ENCODE results near the gene RORB.

The RORB gene

GRCh38 chr9:74570879-74571512 lies 73.9 kb downstream of the RORB start:
- Histone ChIP-seq H3K9me3 (no peaks in the 10 kb centered on the region), H3K27ac (no peak overlapping the region), H3K27me3 (no peaks in the 10 kb centered on the region), H3K4me1 (no peaks in the 10 kb centered on the region), H3K36me3 (no peaks in the 10 kb centered on the region), H3K4me3 (no peak overlapping the region)
- TF ChIP-seq, protein P1, sequence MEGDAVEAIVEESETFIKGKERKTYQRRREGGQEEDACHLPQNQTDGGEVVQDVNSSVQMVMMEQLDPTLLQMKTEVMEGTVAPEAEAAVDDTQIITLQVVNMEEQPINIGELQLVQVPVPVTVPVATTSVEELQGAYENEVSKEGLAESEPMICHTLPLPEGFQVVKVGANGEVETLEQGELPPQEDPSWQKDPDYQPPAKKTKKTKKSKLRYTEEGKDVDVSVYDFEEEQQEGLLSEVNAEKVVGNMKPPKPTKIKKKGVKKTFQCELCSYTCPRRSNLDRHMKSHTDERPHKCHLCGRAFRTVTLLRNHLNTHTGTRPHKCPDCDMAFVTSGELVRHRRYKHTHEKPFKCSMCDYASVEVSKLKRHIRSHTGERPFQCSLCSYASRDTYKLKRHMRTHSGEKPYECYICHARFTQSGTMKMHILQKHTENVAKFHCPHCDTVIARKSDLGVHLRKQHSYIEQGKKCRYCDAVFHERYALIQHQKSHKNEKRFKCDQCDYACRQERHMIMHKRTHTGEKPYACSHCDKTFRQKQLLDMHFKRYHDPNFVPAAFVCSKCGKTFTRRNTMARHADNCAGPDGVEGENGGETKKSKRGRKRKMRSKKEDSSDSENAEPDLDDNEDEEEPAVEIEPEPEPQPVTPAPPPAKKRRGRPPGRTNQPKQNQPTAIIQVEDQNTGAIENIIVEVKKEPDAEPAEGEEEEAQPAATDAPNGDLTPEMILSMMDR (IDR thresholded peaks at IDR 0.05) = peak; percentile 49 to 50
- intact Hi-C loops (cut with DNase I; ENCODE audit: low total_unique reads) = no loop called here
- no peak for DNase-seq

DNA sequence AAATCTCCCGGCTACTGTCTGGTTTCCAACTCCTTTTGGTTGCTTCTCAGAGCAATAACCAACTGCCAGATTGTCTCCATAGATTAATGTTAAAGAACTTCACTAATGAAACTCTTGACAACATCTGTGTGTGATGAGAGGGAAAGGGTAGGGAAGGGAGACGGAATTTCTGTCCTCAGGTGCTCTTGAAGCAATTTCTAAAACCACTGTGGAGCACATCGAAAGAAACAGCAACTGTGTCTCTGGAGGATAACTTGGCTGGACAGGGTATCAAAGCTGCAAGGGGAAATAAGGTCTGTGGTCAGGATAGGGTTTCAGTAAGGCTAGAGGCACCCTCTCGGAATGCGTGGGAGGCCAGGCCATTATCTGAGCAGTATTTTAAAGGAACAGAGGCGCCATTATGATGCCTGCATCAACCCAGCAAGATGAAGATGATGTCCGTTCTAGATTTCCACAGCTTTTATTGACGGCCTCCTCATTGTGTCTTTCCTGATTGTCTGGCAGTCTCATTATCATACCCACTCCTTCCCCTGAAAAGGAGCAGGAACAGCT lies 76.6 kb downstream of the RORB start:
- no peaks in the 10 kb centered on the region for H3K4me1 ChIP-seq
- intact Hi-C loops (cut with DNase I; ENCODE audit: low total_unique reads) = no loop called here
- H3K4me3 ChIP-seq = no peak overlapping the region
- no peak overlapping the region for H3K27ac ChIP-seq
- H3K36me3 ChIP-seq = no peaks in the 10 kb centered on the region
- no peaks in the 10 kb centered on the region for H3K27me3 ChIP-seq
- TF ChIP-seq, protein P1 (IDR thresholded peaks at IDR 0.05) = no peak
- no peaks in the 10 kb centered on the region for H3K9me3 ChIP-seq
- DNase-seq = no peak

DNA sequence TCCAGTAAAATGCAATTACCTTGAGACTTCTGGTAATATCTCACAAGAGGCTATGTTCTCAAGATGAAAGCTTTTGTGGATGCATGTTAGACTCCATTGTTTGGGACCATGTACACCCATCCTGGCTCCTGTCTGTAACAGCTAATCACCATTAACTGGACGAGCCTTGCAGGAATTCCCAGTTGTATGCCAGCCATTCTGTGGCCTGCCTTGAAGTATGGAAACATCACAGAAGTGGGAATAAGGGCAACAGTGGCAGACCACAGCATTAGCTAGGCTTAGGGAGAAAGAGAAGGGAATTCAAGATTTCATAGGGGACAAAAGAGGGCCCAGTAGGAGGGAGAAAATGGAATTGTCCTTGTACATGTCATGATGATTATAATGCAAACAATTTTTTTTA lies 79.0 kb downstream of the RORB start:
- H3K4me1 ChIP-seq = no peaks in the 10 kb centered on the region
- TF ChIP-seq, protein P1 (IDR thresholded peaks at IDR 0.05) = no peak

GRCh38 chr9:74577956-74578355 lies 80.8 kb downstream of the RORB start:
- Histone ChIP-seq H3K9me3 (no peaks in the 10 kb centered on the region), H3K27ac (no peak overlapping the region), H3K4me1 (no peaks in the 10 kb centered on the region), H3K36me3 (no peaks in the 10 kb centered on the region), H3K27me3 (no peaks in the 10 kb centered on the region), H3K4me3 (no peak overlapping the region)
- DNase-seq = no peak
- intact Hi-C loops (cut with DNase I; ENCODE audit: low total_unique reads) = no loop called here
- TF ChIP-seq, protein P1 (IDR thresholded peaks at IDR 0.05) = no peak

More for the DNA sequence above, 79.0 kb downstream of the RORB start:
- no peak for DNase-seq
- Histone ChIP-seq H3K27me3 (no peaks in the 10 kb centered on the region), H3K4me3 (no peak overlapping the region), H3K36me3 (no peaks in the 10 kb centered on the region), H3K27ac (no peak overlapping the region), H3K9me3 (no peaks in the 10 kb centered on the region)
- intact Hi-C loops (cut with DNase I; ENCODE audit: low total_unique reads) = no loop called here

- TF ChIP-seq, protein P1 (IDR thresholded peaks at IDR 0.05) = no peak
- Histone ChIP-seq H3K4me3 (no peak overlapping the region), H3K27me3 (no peaks in the 10 kb centered on the region), H3K9me3 (no peaks in the 10 kb centered on the region), H3K36me3 (no peaks in the 10 kb centered on the region), H3K4me1 (no peaks in the 10 kb centered on the region), H3K27ac (no peak overlapping the region)
- DNase-seq = no peak
- intact Hi-C loops (cut with DNase I; ENCODE audit: low total_unique reads) = no loop called here
These were observed 92.4 kb downstream of the RORB start for GRCh38 chr9:74589576-74589975.
